Adrenal gland (tissue), 5 donors: ENCODE measurements around the gene ANKRD11.

Experiments used
- CTCF ChIP-seq, 6 experiments: fragments of 450-650 bp in 4 of 6; fragments of 200-600 bp in 2 of 6; sonication (generic) in 1 of 6; IDR thresholded peaks; 1 replicate in 5 of 6; 2 replicates in 1 of 6; pipeline versions ENCODE4 v1.5.1 to v1.8.0; 2016 to 2021; ENCODE audit warnings: antibody characterized with exemption in 6 of 6, mild to moderate bottlenecking in 2 of 6, moderate library complexity in 1 of 6
- POLR2A ChIP-seq, 2 donors: fragments of 450-650 bp; IDR thresholded peaks; one replicate each; pipeline ENCODE4 v1.6.1; 2017; ENCODE audit warnings: antibody characterized with exemption in 2 of 2, mild to moderate bottlenecking in 2 of 2, moderate library complexity in 1 of 2
- donor health status: DM: no; HTN: no; CAD: no.

GRCh38 chr16:89264800-89265550, 225.4 kb downstream of the ANKRD11 start:
- TF ChIP-seq CTCF (IDR thresholded peaks at IDR 0.05): no peak
- no peak for TF ChIP-seq POLR2A (IDR thresholded peaks at IDR 0.05)
